PFSK-1 (cell line): ENCODE results near the gene HLF.

Experiments used
- FOXP2 ChIP-seq: optimal IDR thresholded peaks from 2 replicates; pipeline ENCODE3; 2011; ENCODE audit warnings: borderline replicate concordance, control low read depth, inconsistent platforms; ENCODE audit not compliant: insufficient read depth; ENCODE audit errors: extremely low read length, extremely low read depth
- POLR2AphosphoS5 ChIP-seq: IDR thresholded peaks from 2 replicates; pipeline ENCODE4 v1.6.1; 2012; ENCODE audit warnings: low read depth, mild to moderate bottlenecking, control low read depth, low read length, moderate library complexity
- REST ChIP-seq, 2 experiments: IDR thresholded peaks; 2 replicates each; pipeline versions ENCODE4 v1.6.1 to v1.8.0; 2011 to 2012; ENCODE audit warnings: low read depth in 2 of 2, low read length in 2 of 2, control low read depth in 1 of 2, inconsistent platforms in 1 of 2, mild to moderate bottlenecking in 1 of 2, moderate library complexity in 1 of 2; ENCODE audit not compliant: insufficient read depth in 1 of 2
- SIN3A ChIP-seq: IDR thresholded peaks from 2 replicates; pipeline ENCODE4 v1.6.1; 2012; ENCODE audit warnings: mild to moderate bottlenecking, low read length, moderate library complexity, borderline replicate concordance; ENCODE audit not compliant: insufficient read depth
- TAF1 ChIP-seq: IDR thresholded peaks from 2 replicates; pipeline ENCODE4 v1.6.1; 2012; ENCODE audit warnings: low read length, control low read depth, borderline replicate concordance; ENCODE audit not compliant: insufficient read depth

HLF gene

GRCh38 chr17:55296171-55296695 is 31.5 kb downstream of the HLF start:
- TF ChIP-seq REST (IDR thresholded peaks at IDR 0.05; ENCODE audit: insufficient read depth in 1 of 2, low read depth in 2 of 2, low read length in 2 of 2) (no peak), SIN3A (no peak), TAF1 (no peak), POLR2AphosphoS5 (no peak), FOXP2 (no peak)

GRCh38 chr17:55296699-55297098 is 31.9 kb downstream of the HLF start:
- TF ChIP-seq REST (IDR thresholded peaks at IDR 0.05; ENCODE audit: insufficient read depth in 1 of 2, low read depth in 2 of 2, low read length in 2 of 2) (no peak), POLR2AphosphoS5 (no peak), FOXP2 (no peak), TAF1 (no peak), SIN3A (no peak)

DNA sequence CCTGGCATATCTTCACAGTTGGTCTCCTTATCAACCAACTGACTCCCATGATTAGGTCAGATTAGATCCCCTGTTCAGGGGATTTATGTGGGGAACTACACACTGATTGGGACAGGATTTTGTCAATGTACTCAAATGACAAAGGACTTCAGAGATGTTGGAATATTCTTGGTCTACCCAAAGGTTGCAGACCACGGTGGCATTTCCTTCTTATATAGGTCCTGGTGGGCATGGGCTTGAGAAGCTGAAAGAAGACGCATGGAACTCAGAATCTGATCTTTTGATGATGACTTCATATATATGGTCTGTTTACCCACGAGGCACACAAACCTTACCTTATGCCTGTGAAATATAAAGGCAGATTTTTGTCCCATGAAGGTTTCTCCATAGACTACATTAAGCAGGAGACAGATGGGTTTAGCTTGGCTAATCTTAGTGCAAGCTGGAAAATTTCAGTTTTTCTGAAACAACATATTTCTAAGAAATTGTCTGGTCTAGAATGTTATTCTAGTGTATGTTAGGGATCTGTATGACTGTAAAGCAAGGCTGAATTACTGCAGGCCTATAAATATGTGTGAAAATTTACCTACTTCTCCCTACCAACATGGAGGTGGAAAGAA is 33.5 kb downstream of the HLF start:
- TF ChIP-seq TAF1 (no peak), REST (IDR thresholded peaks at IDR 0.05; ENCODE audit: insufficient read depth in 1 of 2, low read depth in 2 of 2, low read length in 2 of 2) (no peak), SIN3A (no peak), FOXP2 (no peak), POLR2AphosphoS5 (no peak)

- TF ChIP-seq POLR2AphosphoS5 (no peak), TAF1 (no peak)
Measured at GRCh38 chr17:55299162-55299838, 34.5 kb downstream of the HLF start.

DNA sequence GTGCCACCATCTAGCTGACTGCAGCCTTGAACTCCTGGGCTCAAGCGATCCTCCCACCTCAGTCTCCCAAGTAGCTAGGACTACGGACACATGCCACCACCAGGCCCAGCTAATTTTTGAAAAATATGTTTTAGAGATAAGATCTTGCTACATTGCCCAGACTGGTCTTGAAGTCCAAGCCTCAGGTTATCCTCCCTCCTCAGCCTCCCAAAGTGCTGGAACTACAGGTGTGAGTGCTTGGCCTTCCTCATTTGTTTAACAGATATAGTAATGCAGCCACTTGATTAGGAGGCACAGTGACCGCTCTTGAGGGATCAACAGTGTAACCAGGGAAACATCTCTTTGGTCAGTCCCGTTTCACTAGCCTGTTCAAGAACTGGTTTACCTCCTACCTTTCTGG is 35.1 kb downstream of the HLF start:
- TF ChIP-seq FOXP2 (no peak), TAF1 (no peak)

DNA sequence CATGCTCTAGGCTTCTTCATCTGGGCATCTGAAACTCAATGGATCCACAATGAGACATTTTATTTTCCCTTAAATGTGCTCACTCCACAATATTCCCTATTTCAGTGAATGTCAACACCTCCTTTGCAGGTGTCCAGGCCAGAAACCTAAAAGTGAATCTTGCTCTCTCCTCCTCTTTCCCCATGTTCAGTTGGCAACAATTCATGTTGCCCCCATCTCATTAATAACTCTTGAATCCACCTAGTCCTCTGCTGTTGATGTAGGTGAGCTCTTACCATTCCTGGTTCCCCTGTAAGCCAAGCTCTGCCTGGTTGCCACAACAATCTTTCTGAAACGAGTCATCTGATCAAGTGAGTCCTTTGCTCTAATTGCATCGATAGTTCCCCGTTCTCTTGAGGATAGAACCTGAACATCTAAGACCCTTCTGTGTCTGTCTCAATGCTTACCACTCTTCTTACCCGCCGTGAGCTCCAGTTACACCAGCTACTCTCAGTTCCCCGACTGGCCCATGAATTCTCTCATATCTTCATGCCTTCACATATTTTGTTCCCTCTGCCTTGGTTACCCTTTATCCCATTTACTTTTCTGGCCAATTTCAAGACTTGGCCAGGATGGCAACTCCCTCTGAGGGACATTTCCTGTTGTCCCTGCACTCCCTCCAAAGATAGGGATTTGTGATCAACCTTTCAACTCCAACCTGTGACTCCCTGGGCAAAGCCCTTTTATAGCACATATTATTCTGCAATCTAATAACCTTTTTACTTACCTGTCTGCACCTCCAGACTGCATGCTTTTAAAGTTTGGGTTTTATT is 35.9 kb downstream of the HLF start:
- TF ChIP-seq FOXP2 (no peak), POLR2AphosphoS5 (no peak), REST (IDR thresholded peaks at IDR 0.05; ENCODE audit: insufficient read depth in 1 of 2, low read depth in 2 of 2, low read length in 2 of 2) (no peak), TAF1 (no peak), SIN3A (no peak)
